Neuronal stem cell (in vitro differentiated cells): ENCODE results near the gene MET.

Experiments
- DNase-seq: peaks from one replicate; pipeline ENCODE4 v3.0.0-alpha.2; 2013; ENCODE audit warnings: low spot score
- H2AFZ ChIP-seq: one replicate; pipeline ENCODE4 v1.6.1; 2013; ENCODE audit warnings: mild to moderate bottlenecking, low read length, inconsistent platforms
- H2AK5ac ChIP-seq: 2 replicates; pipeline ENCODE4 v1.6.1; 2013; ENCODE audit warnings: low read depth, mild to moderate bottlenecking, inconsistent platforms, low read length, moderate library complexity, mixed read lengths
- H2BK120ac ChIP-seq: 2 replicates; pipeline ENCODE4 v1.6.1; 2013; ENCODE audit warnings: low read depth, mild to moderate bottlenecking, inconsistent platforms, low read length, moderate library complexity, mixed read lengths
- H2BK12ac ChIP-seq: one replicate; pipeline ENCODE4 v1.6.1; 2013; ENCODE audit warnings: low read length, inconsistent platforms
- H2BK15ac ChIP-seq: 2 replicates; pipeline ENCODE4 v1.6.1; 2013; ENCODE audit warnings: mild to moderate bottlenecking, low read length, inconsistent platforms, mixed read lengths
- H2BK5ac ChIP-seq: one replicate; pipeline ENCODE4 v1.6.1; 2013; ENCODE audit warnings: inconsistent platforms, mild to moderate bottlenecking, low read length, moderate library complexity
- H3K14ac ChIP-seq: one replicate; pipeline ENCODE4 v1.6.1; 2013; ENCODE audit warnings: low read length, inconsistent platforms
- H3K18ac ChIP-seq: 2 replicates; pipeline ENCODE4 v1.6.1; 2013; ENCODE audit warnings: low read length, inconsistent platforms
- H3K23ac ChIP-seq: 2 replicates; pipeline ENCODE4 v1.6.1; 2013; ENCODE audit warnings: low read depth, mild to moderate bottlenecking, mixed read lengths, low read length, inconsistent platforms; ENCODE audit not compliant: poor library complexity
- H3K27ac ChIP-seq: replicated peaks from 3 replicates; pipeline ENCODE4 v1.5.1; 2013; ENCODE audit warnings: low read length, inconsistent platforms
- H3K27me3 ChIP-seq, 3 experiments: 2 replicates each; pipeline ENCODE4 v1.6.1; 2013; ENCODE audit warnings: low read length in 3 of 3, mild to moderate bottlenecking in 2 of 3, inconsistent platforms in 1 of 3, low read depth in 1 of 3, mixed read lengths in 1 of 3, moderate library complexity in 1 of 3; ENCODE audit not compliant: control insufficient read depth in 3 of 3, insufficient read depth in 3 of 3
- H3K36me3 ChIP-seq, 2 donors: replicated peaks in 1 of 2; 2 replicates each; pipeline ENCODE4 v1.6.1; 2013; ENCODE audit warnings: low read length in 2 of 2; ENCODE audit not compliant: control insufficient read depth in 2 of 2, insufficient read depth in 2 of 2
- H3K4ac ChIP-seq: 2 replicates; pipeline ENCODE4 v1.6.1; 2013; ENCODE audit warnings: inconsistent platforms, mild to moderate bottlenecking, low read length, moderate library complexity
- H3K4me1 ChIP-seq, 2 donors: 1 replicate in 1 of 2; 2 replicates in 1 of 2; pipeline ENCODE4 v1.6.1; 2013; ENCODE audit warnings: low read length in 2 of 2, low read depth in 1 of 2; ENCODE audit not compliant: control insufficient read depth in 2 of 2, insufficient read depth in 1 of 2
- H3K4me2 ChIP-seq: one replicate; pipeline ENCODE4 v1.6.1; 2013; ENCODE audit warnings: mild to moderate bottlenecking, low read length, inconsistent platforms; ENCODE audit not compliant: insufficient read depth, poor library complexity, severe bottlenecking
- H3K4me3 ChIP-seq, 2 donors: 2 replicates each; pipeline ENCODE4 v1.5.1; 2013; ENCODE audit warnings: low read length in 2 of 2, mild to moderate bottlenecking in 2 of 2, inconsistent platforms in 1 of 2, moderate library complexity in 1 of 2
- H3K79me1 ChIP-seq: one replicate; pipeline ENCODE4 v1.6.1; 2013; ENCODE audit warnings: low read depth, mild to moderate bottlenecking, inconsistent platforms, low read length, moderate library complexity
- H3K9ac ChIP-seq: one replicate; pipeline ENCODE4 v1.6.1; 2013; ENCODE audit warnings: mild to moderate bottlenecking, low read depth, low read length, inconsistent platforms; ENCODE audit not compliant: poor library complexity
- H3K9me3 ChIP-seq, 2 donors: replicated peaks in 1 of 2; 2 replicates each; pipeline versions ENCODE3 to v1.6.1; 2013; ENCODE audit warnings: low read length in 2 of 2, mild to moderate bottlenecking in 2 of 2, inconsistent platforms in 1 of 2, low read depth in 1 of 2, mixed read lengths in 1 of 2, moderate library complexity in 1 of 2; ENCODE audit not compliant: control insufficient read depth in 2 of 2, insufficient read depth in 1 of 2
- H4K8ac ChIP-seq: one replicate; pipeline ENCODE4 v1.6.1; 2013; ENCODE audit warnings: low read depth, mild to moderate bottlenecking, inconsistent platforms, low read length, moderate library complexity
- H4K91ac ChIP-seq: one replicate; pipeline ENCODE4 v1.6.1; 2013; ENCODE audit warnings: low read length, low read depth, mild to moderate bottlenecking, inconsistent platforms; ENCODE audit not compliant: poor library complexity
- WGBS, 2 donors: extraction: QIAGEN DNeasy Blood & Tissue Kit; methylation state at CpG; one replicate each; pipeline ENCODE4 v1.1.7; 2013; ENCODE audit warnings: missing lambda C conversion rate in 2 of 2, mixed read lengths in 1 of 2; ENCODE audit not compliant: insufficient read length in 2 of 2, insufficient replicate concordance in 1 of 2; ENCODE audit errors: extremely low coverage in 2 of 2; 5-methylcytosine and 5-hydroxymethylcytosine counted together

Gene MET

DNA sequence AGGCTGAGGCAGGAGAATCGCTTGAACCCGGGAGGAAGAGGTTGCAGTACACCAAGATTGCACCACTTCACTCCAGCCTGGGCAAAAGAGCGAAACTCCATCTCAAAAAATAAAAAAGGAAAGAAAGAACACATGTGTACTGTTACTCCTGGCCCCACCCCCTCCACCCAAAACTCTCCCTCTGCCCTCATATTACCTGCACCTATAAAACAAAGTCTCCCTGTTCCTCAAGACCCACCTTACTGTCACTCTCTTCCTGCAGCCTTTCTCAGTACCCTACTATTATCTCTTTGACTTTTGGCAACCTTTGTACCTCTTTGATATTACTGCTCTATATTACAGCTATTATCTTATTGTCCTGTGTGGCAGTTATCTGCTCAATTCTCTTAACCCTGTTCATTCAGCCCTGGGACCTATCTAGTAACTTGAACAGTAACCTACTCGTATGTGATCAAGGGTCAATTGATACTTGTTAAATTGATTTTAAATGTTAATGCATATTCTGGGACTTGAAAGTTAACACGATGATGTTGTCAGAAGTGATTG lies 121.9 kb downstream of the MET start:
- Histone ChIP-seq H3K23ac (no peak overlapping the region), H3K27ac (no peak overlapping the region), H3K18ac (no peak overlapping the region), H3K9ac (no peak overlapping the region), H4K8ac (no peak overlapping the region), H2BK15ac (no peak overlapping the region), H3K4me2 (no peak overlapping the region), H3K14ac (no peak overlapping the region), H3K36me3 (no peaks in the 10 kb centered on the region), H3K4ac (no peak overlapping the region), H3K79me1 (no peaks in the 10 kb centered on the region), H2BK5ac (no peak overlapping the region), H2BK12ac (no peak overlapping the region), H3K9me3 (no peaks in the 10 kb centered on the region), H2AK5ac (no peak overlapping the region), H2AFZ (no peak overlapping the region), H4K91ac (no peak overlapping the region), H3K4me3 (no peak overlapping the region), H3K4me1 (peaks cover 0 to 3% of the 10 kb centered on the region in 2 donors), H3K27me3 (peaks cover 0 to 4% (median 0%) of the 10 kb centered on the region in 3 experiments), H2BK120ac (no peak overlapping the region)
- WGBS, 2 donors: no CpG with 5 or more reads among the region's 5 CpGs
- no peak for DNase-seq

DNA sequence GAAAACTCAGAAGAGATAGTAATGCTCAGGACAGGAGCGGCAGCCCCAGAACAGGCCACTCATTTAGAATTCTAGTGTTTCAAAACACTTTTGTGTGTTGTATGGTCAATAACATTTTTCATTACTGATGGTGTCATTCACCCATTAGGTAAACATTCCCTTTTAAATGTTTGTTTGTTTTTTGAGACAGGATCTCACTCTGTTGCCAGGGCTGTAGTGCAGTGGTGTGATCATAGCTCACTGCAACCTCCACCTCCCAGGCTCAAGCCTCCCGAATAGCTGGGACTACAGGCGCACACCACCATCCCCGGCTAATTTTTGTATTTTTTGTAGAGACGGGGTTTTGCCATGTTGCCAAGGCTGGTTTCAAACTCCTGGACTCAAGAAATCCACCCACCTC lies 124.5 kb downstream of the MET start:
- Histone ChIP-seq H4K8ac (no peak overlapping the region), H3K79me1 (no peaks in the 10 kb centered on the region), H3K23ac (no peak overlapping the region), H3K4me2 (no peak overlapping the region), H2BK5ac (no peak overlapping the region), H3K4me3 (no peak overlapping the region), H2AK5ac (no peak overlapping the region), H3K36me3 (no peaks in the 10 kb centered on the region), H4K91ac (no peak overlapping the region), H3K14ac (no peak overlapping the region), H2BK12ac (no peak overlapping the region), H3K9me3 (no peaks in the 10 kb centered on the region), H3K27me3 (peaks cover 0 to 4% (median 0%) of the 10 kb centered on the region in 3 experiments), H2BK15ac (no peak overlapping the region), H3K18ac (no peak overlapping the region), H2AFZ (no peak overlapping the region), H3K9ac (no peak overlapping the region), H3K4ac (no peak overlapping the region), H2BK120ac (no peak overlapping the region), H3K4me1 (peaks cover 0 to 1% of the 10 kb centered on the region in 2 donors), H3K27ac (no peak overlapping the region)
- no peak for DNase-seq
- no CpG with 5 or more reads among the region's 5 CpGs for WGBS, 2 donors

DNA sequence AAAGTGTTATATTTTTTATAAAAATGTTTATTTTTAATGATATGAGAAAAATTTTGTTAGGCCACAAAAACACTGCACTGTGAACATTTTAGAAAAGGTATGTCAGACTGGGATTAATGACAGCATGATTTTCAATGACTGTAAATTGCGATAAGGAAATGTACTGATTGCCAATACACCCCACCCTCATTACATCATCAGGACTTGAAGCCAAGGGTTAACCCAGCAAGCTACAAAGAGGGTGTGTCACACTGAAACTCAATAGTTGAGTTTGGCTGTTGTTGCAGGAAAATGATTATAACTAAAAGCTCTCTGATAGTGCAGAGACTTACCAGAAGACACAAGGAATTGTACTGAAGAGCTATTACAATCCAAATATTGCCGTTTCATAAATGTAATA lies 125.6 kb downstream of the MET start:
- no peaks in the 10 kb centered on the region for H3K79me1 ChIP-seq
- no peaks in the 10 kb centered on the region for H3K9me3 ChIP-seq
- H3K4me1 ChIP-seq: peaks cover 0 to 1% of the 10 kb centered on the region in 2 donors
- no peak overlapping the region for H2AK5ac ChIP-seq
- no peak overlapping the region for H2BK12ac ChIP-seq
- H2AFZ ChIP-seq: no peak overlapping the region
- no peak overlapping the region for H2BK15ac ChIP-seq
- no peak overlapping the region for H3K4me2 ChIP-seq
- no peak overlapping the region for H3K4ac ChIP-seq
- no peak overlapping the region for H3K23ac ChIP-seq
- no peak overlapping the region for H3K4me3 ChIP-seq
- no peak overlapping the region for H3K14ac ChIP-seq
- H2BK120ac ChIP-seq: no peak overlapping the region
- H4K8ac ChIP-seq: no peak overlapping the region
- H3K9ac ChIP-seq: no peak overlapping the region
- no peak overlapping the region for H3K18ac ChIP-seq
- H4K91ac ChIP-seq: no peak overlapping the region
- H3K36me3 ChIP-seq: no peaks in the 10 kb centered on the region
- DNase-seq: no peak
- H2BK5ac ChIP-seq: no peak overlapping the region
- WGBS, 2 donors: no CpG with 5 or more reads among the region's 2 CpGs
- H3K27ac ChIP-seq: no peak overlapping the region
- H3K27me3 ChIP-seq: peaks cover 0 to 4% (median 0%) of the 10 kb centered on the region in 3 experiments

DNA sequence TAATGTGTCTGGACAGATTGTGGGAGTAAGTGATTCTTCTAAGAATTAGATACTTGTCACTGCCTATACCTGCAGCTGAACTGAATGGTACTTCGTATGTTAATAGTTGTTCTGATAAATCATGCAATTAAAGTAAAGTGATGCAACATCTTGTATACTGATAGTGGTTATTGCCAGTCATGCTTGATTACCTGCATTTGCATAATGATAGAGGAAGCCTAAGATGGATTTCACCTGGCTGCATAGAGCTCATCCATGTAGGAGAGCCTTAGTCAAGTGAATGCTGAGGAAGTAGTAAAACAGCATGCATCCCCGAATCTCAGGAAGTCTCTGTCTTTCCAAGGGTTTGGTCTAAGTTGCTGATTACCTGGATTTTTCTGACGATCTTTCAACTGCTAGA lies 126.2 kb downstream of the MET start:
- Histone ChIP-seq H2BK12ac (no peak overlapping the region), H2BK15ac (no peak overlapping the region), H4K91ac (no peak overlapping the region), H2AFZ (no peak overlapping the region), H3K36me3 (no peaks in the 10 kb centered on the region), H3K79me1 (no peaks in the 10 kb centered on the region), H3K4me2 (no peak overlapping the region), H3K18ac (no peak overlapping the region), H3K23ac (no peak overlapping the region), H3K27me3 (peaks cover 0 to 4% (median 0%) of the 10 kb centered on the region in 3 experiments), H3K9ac (no peak overlapping the region), H2BK5ac (no peak overlapping the region), H3K4me3 (no peak overlapping the region), H3K4me1 (peaks cover 0 to 4% of the 10 kb centered on the region in 2 donors), H2BK120ac (no peak overlapping the region), H4K8ac (no peak overlapping the region), H3K9me3 (no peaks in the 10 kb centered on the region), H3K14ac (no peak overlapping the region), H3K27ac (no peak overlapping the region), H2AK5ac (no peak overlapping the region), H3K4ac (no peak overlapping the region)
- WGBS, 2 donors: no CpG with 5 or more reads among the region's 3 CpGs
- DNase-seq: no peak
